HEK293 (cell line): Measurements from ENCODE around the gene API5.

Experiments used
- CTCF ChIP-seq: fragments of 450-650 bp; formaldehyde crosslinking; IDR thresholded peaks from 2 replicates; pipeline ENCODE4 v1.5.1; 2016; ENCODE audit warnings: missing biosample characterization, missing genetic modification characterization
- TF ChIP-seq, protein P1 (sequence below): fragments of 450-650 bp; formaldehyde crosslinking; IDR thresholded peaks from 2 replicates; pipeline ENCODE4 v1.5.1; 2016; ENCODE audit warnings: missing biosample characterization, missing genetic modification characterization

DNA sequence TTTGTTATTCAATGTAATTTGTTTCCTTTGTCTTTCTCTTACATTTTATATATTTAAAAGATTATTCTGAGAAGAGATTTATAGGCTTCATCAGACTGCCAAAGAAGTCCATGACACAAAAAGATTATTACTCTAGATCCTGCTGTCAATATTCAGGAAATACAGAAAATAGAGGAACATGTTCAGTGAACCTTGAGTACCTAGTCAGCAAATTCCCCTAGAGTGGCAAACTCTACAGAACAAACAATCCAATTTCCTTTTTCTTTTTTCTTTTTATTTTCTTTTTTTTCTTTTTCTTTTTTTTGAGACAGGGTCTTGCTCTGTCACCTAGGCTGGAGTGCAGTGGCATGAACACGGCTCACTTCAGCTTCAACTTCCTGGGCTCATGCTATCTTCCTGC, 70.8 kb downstream of the API5 start:
- TF ChIP-seq, protein P1, sequence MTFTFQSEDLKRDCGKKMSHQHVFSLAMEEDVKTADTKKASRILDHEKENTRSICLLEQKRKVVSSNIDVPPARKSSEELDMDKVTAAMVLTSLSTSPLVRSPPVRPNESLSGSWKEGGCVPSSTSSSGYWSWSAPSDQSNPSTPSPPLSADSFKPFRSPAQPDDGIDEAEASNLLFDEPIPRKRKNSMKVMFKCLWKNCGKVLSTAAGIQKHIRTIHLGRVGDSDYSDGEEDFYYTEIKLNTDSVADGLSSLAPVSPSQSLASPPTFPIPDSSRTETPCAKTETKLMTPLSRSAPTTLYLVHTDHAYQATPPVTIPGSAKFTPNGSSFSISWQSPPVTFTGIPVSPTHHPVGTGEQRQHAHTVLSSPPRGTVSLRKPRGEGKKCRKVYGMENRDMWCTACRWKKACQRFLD (tag by site-specific recombination), result no peak
- no peak for TF ChIP-seq CTCF (tag by site-specific recombination)
